K562 (cell line): Measurements from ENCODE around the gene BAG5. TPM values are rescaled to one million over a fixed set of nuclear protein-coding genes. Genes with fewer than 3 reads are reported as not detected.
A peak's percentile ranks its signal among the peaks of the same experiment; 100 is the strongest.

Experiments used
- ASH1L ChIP-seq: fragments of 450-650 bp; IDR thresholded peaks from 2 replicates; pipeline ENCODE4 v1.6.1; 2018; ENCODE audit warnings: borderline replicate concordance, mild to moderate bottlenecking, low read depth; ENCODE audit not compliant: partially characterized antibody
- CBX8 ChIP-seq: fragments of 200-600 bp; sonication (generic); IDR thresholded peaks from 2 replicates; pipeline ENCODE4 v1.6.1; 2012; ENCODE audit warnings: borderline replicate concordance, mixed run types, low read depth, mild to moderate bottlenecking, moderate library complexity, mixed read lengths, low read length, control low read depth, inconsistent platforms; ENCODE audit not compliant: poor library complexity, severe bottlenecking; ENCODE audit errors: extremely low read depth
- CHD1 ChIP-seq: fragments of 200-600 bp; sonication (generic); IDR thresholded peaks from one replicate; pipeline ENCODE4 v1.6.1; 2012; ENCODE audit warnings: mild to moderate bottlenecking, moderate library complexity, low read length, inconsistent platforms
- CTCFL ChIP-seq: IDR thresholded peaks from 2 replicates; pipeline ENCODE4 v1.6.1; 2011; ENCODE audit warnings: borderline replicate concordance, low read depth, mild to moderate bottlenecking, moderate library complexity, low read length; ENCODE audit not compliant: insufficient read depth, poor library complexity, severe bottlenecking
- ELK1 ChIP-seq: sonication (generic); formaldehyde crosslinking; IDR thresholded peaks from 2 replicates; pipeline ENCODE4 v1.8.1; 2022; ENCODE audit warnings: missing genetic modification reagents
- GTF2A2 ChIP-seq: IDR thresholded peaks from 2 replicates; pipeline ENCODE4 v1.6.1; 2016; ENCODE audit warnings: mild to moderate bottlenecking, missing genetic modification characterization, missing compliant biosample characterization
- JUNB ChIP-seq: fragments of 450-650 bp; formaldehyde crosslinking; conservative IDR thresholded peaks from 2 replicates; pipeline ENCODE4 v1.4.0; 2020; ENCODE audit warnings: mild to moderate bottlenecking
- PML ChIP-seq: IDR thresholded peaks from 2 replicates; pipeline ENCODE4 v1.6.1; 2012; ENCODE audit warnings: low read length, inconsistent platforms
- PTTG1 ChIP-seq: fragments of 450-650 bp; IDR thresholded peaks from 2 replicates; pipeline ENCODE4 v1.6.1; 2016; ENCODE audit warnings: low read depth, mild to moderate bottlenecking, missing genetic modification characterization, missing compliant biosample characterization
- SMARCC2 ChIP-seq: fragments of 450-650 bp; IDR thresholded peaks from 2 replicates; pipeline ENCODE4 v1.6.1; 2017; ENCODE audit warnings: antibody characterized with exemption, moderate library complexity, mild to moderate bottlenecking, low read depth
- THRA ChIP-seq: fragments of 450-650 bp; IDR thresholded peaks from 2 replicates; pipeline ENCODE4 v1.6.1; 2017; ENCODE audit warnings: mild to moderate bottlenecking, moderate library complexity
- XRCC5 ChIP-seq: fragments of 200-400 bp; formaldehyde crosslinking; IDR thresholded peaks from 2 replicates; pipeline ENCODE4 v1.6.1; 2017; ENCODE audit warnings: low read depth, mild to moderate bottlenecking, low read length
- ZBTB33 ChIP-seq: sonication (generic); formaldehyde crosslinking; IDR thresholded peaks from 2 replicates; pipeline ENCODE4 v1.8.1; 2023; ENCODE audit warnings: mild to moderate bottlenecking, missing genetic modification reagents
- ZNF224 ChIP-seq: sonication (generic); formaldehyde crosslinking; IDR thresholded peaks from 2 replicates; pipeline ENCODE4 v1.8.0; 2022; ENCODE audit warnings: mild to moderate bottlenecking, missing genetic modification reagents
- ZNF707 ChIP-seq: fragments of 250-450 bp; sonication (Bioruptor Pico); conservative IDR thresholded peaks from 2 replicates; pipeline ENCODE4 v1.8.0; 2022; ENCODE audit warnings: inconsistent platforms, mild to moderate bottlenecking, moderate library complexity
- polyA plus RNA-seq, 8 experiments: library from polyadenylated mRNA; depleted of rRNA in 4 of 8; stranded (reverse) in 5 of 8; unstranded in 3 of 8; fragments of >200 nt; fragmentation: Nextera tagmentation in 2 of 8; fragmentation: Illumina TruSeq in 1 of 8; extraction: Ambion mirVana in 2 of 8; extraction: Trizol in 1 of 8; gene quantifications; 2 replicates each; pipeline versions ENCODE4 v1.2.1 to v1.2.3, GENCODE V29; 2011 to 2014; ENCODE audit warnings: inconsistent platforms in 1 of 8, missing spikeins in 1 of 8
- total RNA-seq, 7 experiments: library from RNA; depleted of rRNA in 6 of 7; stranded (reverse); fragments of >200 nt in 6 of 7; fragmentation: Illumina TruSeq in 2 of 7; extraction: Trizol in 2 of 7; gene quantifications; 2 replicates each; pipeline versions ENCODE4 v1.2.1 to v1.2.3, GENCODE V29; 2011 to 2021; ENCODE audit warnings: low replicate concordance in 1 of 7
- TF ChIP-seq, protein P1 (sequence below), 2 experiments: fragments of 450-650 bp in 1 of 2; sonication (generic) in 1 of 2; formaldehyde crosslinking in 1 of 2; IDR thresholded peaks in 1 of 2; conservative IDR thresholded peaks in 1 of 2; 2 replicates each; pipeline versions ENCODE4 v1.6.1 to v1.8.1; 2016 to 2023; ENCODE audit warnings: mild to moderate bottlenecking in 2 of 2, moderate library complexity in 2 of 2, inconsistent platforms in 1 of 2, missing genetic modification reagents in 1 of 2
- TF ChIP-seq, protein P2 (sequence below), 2 experiments: fragments of 450-650 bp; conservative IDR thresholded peaks; 2 replicates each; pipeline ENCODE4 v1.6.1; 2017; ENCODE audit warnings: mild to moderate bottlenecking in 2 of 2, moderate library complexity in 2 of 2

Gene BAG5
- total and polyA plus RNA-seq, 9 of the 15 experiments (the other 6 are each of a cell fraction or from before 2014, with no cell fraction given), result 7.9 to 21.4 (median 13.2) TPM

GRCh38 chr14:103518422-103519042 is 43.9 kb downstream of the BAG5 start (continued):
- TF ChIP-seq ZBTB33 (CRISPR knock-in tag), result peak; percentile 29; the same call in 1 of the 2 replicates
- TF ChIP-seq, protein P1, sequence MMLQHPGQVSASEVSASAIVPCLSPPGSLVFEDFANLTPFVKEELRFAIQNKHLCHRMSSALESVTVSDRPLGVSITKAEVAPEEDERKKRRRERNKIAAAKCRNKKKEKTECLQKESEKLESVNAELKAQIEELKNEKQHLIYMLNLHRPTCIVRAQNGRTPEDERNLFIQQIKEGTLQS (IDR thresholded peaks at IDR 0.05), result no peak
- TF ChIP-seq, protein P1 (CRISPR knock-in tag; conservative IDR thresholded peaks at IDR 0.05), result no peak
- TF ChIP-seq ELK1, result no peak
- no peak for TF ChIP-seq PTTG1 (tag)
- TF ChIP-seq SMARCC2, result no peak
- TF ChIP-seq THRA, result no peak
- peak; percentile 56 for TF ChIP-seq CTCFL
- TF ChIP-seq, protein P2, sequence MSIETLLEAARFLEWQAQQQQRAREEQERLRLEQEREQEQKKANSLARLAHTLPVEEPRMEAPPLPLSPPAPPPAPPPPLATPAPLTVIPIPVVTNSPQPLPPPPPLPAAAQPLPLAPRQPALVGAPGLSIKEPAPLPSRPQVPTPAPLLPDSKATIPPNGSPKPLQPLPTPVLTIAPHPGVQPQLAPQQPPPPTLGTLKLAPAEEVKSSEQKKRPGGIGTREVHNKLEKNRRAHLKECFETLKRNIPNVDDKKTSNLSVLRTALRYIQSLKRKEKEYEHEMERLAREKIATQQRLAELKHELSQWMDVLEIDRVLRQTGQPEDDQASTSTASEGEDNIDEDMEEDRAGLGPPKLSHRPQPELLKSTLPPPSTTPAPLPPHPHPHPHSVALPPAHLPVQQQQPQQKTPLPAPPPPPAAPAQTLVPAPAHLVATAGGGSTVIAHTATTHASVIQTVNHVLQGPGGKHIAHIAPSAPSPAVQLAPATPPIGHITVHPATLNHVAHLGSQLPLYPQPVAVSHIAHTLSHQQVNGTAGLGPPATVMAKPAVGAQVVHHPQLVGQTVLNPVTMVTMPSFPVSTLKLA (conservative IDR thresholded peaks at IDR 0.05), result no peak
- no peak for TF ChIP-seq ASH1L
- TF ChIP-seq ZNF224, result no peak
- TF ChIP-seq GTF2A2, result no peak
- TF ChIP-seq CHD1, result no peak
- TF ChIP-seq ZNF707 (CRISPR knock-in tag), result no peak
- no peak for TF ChIP-seq JUNB (CRISPR knock-in tag)
- TF ChIP-seq XRCC5, result 0 out of 2 replicates have a peak, but pooled peaks have one; percentile 23
- TF ChIP-seq PML, result no peak
- no peak for TF ChIP-seq CBX8
